ENCODE data around the gene TRAPPC3L.
A peak's percentile ranks its signal among the peaks of the same experiment; 100 is the strongest.

The TRAPPC3L gene

DNA sequence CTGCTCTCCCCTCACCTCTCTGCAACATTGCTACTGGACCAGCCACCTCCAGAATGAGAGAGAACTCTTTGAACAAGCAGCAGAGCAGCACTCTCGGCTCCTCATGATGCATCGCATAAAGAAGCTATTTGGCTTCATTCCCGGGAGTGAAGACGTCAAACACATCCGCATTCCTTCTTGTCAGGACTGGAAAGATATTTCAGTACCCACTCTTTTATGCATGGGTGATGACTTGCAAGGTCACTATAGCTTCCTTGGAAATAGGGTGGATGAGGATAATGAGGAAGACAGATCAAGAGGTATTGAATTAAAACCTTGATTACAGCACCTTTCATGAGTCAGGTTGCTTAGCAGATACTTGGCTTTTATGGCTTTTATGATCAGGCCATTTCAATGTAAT, 12.4 kb upstream of the TRAPPC3L start:
- no peak for DNase-seq (ENCODE audit: low read depth)

DNA sequence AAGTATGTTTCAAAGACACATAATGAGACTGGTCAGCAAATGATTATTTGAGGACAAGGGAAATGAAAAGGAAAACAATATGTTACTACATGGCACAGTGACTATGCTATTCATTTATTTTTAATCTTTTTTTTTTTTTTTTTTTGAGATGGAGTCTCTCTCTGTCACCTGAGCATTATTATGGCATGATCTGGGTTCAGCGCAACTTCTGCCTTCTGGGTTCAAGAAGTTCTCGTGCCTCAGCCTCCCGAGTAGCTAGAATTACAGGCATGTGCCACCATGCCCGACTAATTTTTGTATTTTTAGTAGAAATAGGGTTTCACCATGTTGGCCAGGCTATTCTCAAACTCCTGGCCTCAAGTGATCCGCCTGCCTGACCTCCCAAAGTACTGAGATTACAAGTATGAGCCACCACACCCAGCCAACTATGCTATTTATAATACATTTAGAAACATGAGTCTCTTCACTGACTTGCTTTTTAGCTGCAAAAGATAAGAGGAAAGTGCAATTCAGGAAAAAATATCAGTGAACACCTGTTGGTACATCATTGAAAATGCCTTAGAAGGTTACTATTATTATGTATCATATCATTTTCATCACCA, 11.4 kb upstream of the TRAPPC3L start:
- no peak for DNase-seq (ENCODE audit: low read depth)

DNA sequence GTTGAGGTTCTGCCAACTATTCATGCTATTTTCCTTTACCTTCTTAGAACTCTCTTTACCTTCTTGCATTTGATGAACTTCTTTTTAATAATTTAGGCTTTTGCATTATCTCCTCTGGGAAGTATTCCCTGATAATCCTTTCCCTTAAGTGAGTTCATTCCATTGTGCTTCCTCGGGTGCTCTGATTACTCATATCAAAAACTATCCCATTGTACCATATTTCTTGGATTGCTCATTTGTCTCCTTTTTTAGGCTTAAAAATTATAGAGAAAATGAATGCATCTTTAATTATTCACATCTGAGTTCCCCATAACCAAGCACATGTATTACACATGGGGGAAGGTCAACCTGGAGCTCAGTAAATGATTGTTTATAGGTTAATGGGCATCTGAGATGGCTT, 10.6 kb upstream of the TRAPPC3L start:
- no peak for DNase-seq (ENCODE audit: low read depth)

DNA sequence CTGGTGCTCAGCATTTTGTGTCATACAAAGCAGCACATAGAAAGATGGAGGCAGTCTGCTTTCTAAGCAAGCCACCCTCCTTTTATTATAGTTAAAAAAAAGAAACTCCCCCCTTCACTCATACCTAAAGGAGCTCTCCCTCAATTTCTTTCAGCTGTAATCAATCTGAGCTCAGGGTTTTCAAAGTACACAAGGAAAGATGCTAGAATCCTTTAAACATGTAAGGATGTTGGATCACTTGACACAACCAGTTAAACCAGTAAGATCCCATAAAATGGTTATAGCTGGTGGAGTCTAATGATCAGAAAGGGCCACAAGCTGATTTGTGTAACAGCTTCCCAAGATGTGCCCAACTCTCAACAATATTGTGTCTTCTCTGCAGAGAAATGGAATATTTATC, 8.0 kb upstream of the TRAPPC3L start, which contains the start of gene CALHM4:
Gene CALHM4 (plus strand): TSS at position 301 of the 400 bp plus-strand sequence. CDS start 43 bp downstream, at position 344.
- DNase-seq (ENCODE audit: low read depth): no peak

DNA sequence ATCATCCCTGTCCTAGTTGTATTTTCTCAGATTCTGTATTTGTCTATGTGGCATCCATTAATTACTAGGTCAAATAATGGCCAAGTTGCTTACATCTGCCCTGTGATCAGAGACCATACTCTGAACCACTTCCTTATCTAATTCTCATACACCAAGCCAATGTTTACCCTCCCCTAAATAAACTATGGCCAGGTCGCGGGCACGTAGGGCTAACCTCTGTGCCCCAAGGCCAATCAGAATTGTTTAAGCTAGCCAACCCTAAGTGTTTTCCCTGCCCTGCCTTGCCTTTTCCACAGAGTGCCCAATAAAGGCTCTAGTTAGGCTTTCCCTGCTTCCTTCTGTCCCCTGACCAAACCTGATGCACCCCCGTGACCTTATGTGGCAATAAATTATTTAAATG, 5.3 kb upstream of the TRAPPC3L start:
- no peak for DNase-seq (ENCODE audit: low read depth)

DNA sequence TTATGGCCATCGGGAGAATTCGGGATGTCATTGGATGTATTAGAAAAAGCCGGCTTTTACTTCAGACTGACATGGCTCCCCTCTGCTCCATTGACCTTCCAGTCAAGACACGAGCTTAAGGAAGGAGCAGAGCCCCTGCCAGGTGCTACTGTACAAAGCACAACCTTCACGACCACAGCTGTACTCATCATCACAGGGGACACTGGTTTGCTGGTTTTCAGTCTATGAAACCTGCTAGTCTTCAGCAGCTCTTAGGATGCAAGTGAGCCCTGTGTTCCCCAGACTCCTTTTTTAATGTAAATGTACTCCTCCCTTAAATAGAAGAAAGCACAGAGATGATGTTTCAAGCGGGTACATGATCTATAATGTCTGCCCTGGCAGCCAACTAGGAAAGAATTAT, 1.9 kb upstream of the TRAPPC3L start:
- DNase-seq (ENCODE audit: low read depth): no peak

DNA sequence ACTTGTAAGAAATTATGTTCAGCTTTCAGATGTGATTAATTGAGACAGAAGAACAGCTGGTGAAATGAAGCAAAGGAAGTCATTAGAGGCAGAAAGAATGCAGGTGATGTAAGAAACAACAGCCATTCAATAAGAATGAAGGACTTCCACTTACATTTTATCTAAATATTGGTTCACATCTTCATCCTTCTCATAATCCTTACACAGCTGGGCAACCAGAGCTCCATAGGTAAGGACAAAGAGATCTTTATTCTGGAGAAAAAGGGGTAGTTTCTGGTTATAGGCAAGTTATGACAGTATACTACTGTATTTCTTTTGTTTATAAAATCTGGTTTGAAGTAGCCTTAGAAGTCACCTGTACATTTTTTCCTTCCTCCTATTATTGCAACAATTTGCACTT, 2.3 kb downstream of the TRAPPC3L start:
- no peak for DNase-seq (ENCODE audit: low read depth)

DNA sequence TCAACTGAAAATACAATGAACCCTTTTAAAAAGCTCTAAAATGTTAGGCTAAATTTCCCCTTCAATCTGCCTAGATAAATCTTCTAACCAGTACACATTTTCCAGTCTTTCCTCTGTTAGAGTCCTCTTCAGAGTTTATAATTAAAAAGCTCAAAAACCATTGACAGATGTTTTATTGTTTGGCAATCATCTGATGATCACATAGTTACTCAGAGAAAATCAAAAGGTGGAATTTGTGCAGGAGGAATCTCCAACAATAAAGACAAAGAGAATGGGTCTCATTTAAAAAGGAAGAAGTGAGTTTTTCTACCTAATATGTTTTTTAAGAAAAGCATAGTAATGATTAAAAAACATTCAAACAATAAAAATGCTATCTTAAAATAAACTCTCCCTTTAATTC, 3.1 kb downstream of the TRAPPC3L start:
- no peak for DNase-seq (ENCODE audit: low read depth)

DNA sequence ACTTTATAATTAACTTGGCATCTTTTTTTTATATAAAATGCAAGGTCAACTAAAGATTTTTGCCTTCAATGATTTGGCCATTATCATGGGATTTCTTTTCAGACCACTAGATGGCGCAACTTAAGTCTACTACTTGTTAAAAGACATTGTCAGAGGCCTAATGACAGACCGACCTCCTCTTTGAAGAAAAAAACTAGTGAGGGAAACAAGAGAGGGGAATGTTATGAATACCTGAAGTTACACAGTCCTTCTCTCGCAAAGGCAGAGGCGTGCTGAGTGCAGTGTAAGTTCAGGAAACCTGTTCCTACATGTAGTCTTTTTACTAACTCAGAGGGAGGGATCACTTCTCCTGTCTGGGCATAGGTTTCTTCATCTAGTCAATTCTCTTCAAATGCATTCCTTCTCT, 9.3 kb downstream of the TRAPPC3L start:
- DNase-seq (ENCODE audit: low read depth): no peak

DNA sequence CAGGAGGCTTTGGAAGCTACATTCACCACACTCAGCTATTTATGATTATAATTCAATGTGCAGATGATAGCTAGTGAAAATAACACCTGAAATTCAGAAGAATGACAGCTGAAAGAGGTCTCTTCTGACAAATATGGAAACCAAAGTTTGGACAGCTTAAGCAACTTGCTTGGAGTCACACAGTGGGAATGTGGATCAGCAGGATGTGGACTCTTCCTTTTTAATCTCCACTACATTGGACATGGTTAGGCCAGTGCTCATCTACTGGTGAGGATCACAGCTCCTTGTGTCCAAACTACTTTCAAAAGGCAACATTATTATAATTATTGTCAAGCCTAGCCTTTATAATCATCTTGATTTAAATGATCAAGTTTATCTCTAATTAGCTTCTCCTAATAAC, 10.4 kb downstream of the TRAPPC3L start:
- DNase-seq (ENCODE audit: low read depth): no peak

DNA sequence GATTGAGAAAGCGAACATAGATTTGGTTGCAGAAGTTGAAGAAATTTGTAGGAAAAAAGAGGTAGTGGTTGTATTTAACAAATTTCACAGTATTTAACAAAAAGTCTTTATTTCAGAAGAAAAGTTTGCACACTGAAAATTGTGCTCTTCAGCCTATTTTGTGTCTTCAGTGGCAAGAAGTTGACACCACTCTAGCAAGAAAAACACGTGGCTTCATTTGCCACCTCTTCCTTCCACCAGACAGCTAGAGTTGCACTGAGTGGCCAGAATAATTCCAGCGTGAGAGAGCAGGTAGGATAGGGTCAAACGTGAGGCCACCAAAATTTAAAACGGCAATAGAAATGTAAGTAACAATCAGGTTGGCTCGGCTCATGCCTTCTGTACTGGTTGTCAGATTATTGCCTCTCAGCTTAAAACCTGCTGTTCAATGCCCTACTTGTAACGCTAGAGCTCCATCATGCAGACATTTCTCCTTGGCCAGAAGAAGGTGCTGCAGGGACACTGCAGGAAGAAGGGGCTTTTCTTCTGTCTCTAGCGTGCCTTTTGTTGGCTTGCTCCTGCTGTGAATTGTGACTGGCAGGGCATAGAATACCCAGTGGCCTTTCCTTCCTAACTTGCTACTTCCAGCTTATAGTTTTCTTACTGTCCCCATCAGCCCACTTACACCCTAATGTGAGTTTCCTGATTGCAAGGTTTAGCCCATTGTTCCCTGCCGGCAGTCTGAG, 12.1 kb downstream of the TRAPPC3L start:
- no peak for DNase-seq (ENCODE audit: low read depth)

DNA sequence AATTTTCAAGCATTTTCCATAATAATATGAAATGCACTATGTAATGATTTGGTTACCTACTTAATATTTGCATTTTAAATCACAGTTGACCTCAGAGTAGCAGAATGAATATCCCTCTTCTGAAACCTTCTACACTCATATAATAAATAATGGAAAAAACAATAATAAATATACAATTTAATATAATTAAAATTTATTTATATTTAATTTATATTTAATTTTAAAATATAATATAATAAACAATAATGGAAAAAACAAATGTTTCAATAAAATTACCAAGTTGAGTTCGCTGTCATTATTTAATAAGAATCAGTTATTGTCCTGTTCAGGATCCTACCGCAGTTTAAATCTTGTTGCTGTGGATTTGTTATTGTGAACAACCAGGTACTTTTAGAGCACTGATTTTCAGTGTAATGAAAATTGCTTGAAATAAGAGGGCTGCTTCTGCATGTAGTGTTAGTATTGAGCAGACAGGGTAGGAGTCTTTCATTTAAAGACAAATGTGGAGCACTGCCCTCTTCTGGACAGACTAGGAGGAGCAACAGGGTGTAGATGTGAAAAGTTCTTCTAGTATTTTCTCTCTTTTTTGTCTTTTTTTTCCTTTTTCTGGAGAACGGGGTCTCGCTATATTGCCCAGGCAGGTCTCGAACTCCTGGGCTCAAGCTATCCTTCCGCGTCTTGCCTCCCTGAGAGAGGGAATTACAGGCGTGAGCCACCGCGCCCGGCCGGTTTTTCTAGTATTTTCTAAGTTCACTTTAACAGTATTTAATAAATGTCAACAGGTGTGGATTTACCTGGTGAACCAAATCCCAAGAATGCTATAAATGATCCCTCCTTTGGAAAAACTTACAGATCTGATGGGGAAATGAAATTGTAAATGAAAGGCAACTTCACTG, 13.6 kb downstream of the TRAPPC3L start:
- peak; percentile 50 for DNase-seq (ENCODE audit: low read depth)

DNA sequence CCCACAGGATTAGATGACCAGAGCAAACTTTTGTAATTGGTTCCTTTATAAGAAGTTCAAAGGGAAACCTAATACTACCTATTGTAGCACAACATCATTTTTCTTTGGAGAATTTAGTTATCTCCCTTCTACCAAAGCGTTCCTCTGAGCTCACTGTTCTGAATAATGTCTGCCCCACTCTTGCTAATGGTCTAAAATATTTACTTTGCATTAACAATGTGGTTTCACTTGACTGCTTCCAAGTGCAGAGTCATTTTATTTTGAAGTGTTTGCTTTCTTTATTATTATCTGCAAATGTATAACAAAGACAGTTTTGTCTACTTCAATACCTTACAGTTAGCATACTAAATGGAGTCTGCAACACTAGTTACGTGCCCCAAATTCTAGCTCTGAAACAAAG, 15.0 kb downstream of the TRAPPC3L start:
- DNase-seq (ENCODE audit: low read depth): no peak

DNA sequence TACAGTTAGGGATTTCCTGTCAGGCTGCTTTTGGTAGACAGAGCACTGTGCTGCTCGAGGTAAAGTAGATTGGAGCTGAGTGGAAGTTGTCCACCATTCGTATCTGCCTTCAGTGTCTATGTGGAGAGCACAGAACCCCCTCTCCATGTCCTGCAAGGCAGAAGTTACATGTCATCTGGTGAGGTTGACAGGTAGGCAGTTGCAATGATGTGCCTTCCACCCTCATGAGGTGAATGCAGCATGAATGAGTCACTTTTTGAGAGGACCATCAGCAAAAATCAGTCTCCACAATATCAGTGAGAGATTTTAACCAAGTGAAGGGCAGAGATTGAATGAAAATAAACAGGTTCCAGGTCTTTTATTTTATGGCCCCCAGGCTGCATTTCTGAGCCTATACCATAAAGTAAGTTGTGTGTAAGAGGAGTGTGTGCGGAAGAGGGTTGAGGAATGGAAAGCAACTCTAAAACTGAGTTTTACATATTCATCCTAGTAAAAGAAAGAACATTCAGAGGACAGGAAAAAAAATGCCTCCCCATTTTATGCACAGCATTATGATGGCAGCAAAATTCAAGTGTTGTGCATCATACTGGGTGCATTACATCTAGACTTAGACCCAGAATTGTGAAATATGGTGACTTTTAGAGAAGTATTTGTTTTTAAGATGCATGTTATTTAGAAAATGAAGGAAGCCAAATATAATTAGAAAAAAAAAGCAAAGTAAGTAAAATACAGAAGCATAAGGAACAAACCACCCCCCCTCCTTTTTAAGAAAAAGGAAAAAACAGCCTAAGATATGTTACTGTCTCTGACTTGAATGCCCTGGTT, 15.8 kb downstream of the TRAPPC3L start:
- DNase-seq (ENCODE audit: low read depth): no peak

DNA sequence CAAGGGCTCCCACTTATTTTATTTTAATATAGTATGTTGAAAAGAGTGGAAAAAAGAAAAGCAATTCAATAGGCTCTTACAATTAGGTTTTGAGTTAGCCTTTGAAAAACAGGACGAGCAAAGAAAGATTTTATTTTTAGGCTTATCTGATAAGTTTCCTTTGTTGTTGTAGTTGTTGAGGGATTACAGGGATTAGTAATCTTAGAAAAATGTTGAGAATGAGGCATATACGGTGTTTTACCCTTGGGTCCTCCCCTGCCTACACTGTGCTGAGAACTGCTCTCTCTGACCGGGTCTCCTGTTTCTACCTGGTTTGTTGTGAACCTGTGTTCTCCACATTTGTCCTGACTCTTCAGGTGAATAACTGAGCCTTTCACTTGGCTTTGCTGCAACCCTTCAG, 16.7 kb downstream of the TRAPPC3L start:
- DNase-seq (ENCODE audit: low read depth): no peak

DNA sequence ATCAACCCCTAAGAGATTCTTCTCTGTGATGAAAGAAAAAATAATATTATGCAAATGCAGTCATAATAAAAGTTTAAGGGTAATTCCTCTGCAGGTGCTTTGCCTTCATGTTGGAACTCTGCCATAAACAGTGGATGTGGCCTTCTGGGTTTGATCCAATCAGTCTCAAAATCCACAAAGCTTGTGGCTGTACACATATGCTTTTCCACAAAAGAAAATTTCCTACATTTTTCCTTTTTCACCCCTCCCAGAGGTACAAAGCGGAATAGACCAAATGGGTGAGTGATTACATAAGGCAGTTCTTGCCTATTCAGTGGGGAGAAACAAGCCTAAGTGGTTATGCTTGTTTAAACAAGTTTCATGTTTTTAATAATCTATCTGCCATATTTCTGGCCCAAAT, 17.4 kb downstream of the TRAPPC3L start:
- no peak for DNase-seq (ENCODE audit: low read depth)

DNA sequence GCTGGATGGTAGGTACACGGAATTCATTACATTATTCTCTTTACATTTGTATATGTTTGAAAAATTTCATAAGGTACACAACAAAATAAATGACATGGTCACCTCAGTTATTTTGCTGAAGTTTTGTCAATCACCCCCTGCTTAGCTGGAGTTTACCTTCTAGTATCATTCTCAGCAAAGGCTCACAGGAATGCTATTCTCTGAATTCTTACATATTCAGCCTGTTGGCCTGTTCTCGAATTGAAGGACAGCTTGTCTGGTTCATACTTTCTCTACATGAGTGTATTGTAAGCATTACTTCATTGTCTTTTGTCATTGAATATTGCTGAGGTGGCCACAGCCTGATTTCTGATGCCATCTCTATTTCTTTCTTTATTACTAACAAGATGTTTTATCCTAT, 21.2 kb downstream of the TRAPPC3L start:
- DNase-seq (ENCODE audit: low read depth): no peak

DNA sequence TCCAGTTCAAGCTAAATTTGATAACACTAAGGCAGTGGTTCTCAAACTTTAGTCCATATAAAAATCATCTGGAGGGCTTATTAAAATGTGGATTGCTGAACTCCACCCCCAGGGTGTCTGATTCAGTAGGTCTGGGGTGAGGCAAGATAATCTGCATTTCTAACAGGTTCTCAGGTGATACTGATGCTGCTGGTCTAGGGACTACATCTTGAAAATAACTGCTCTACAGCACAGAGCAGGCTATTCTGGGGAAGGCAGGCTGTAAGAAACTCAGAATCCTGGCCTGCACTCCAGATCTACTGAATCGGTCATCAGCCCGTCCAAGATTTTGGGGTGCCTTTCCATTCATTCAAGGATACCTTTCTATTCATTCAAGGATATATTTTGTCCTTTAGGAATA, 22.6 kb downstream of the TRAPPC3L start:
- DNase-seq (ENCODE audit: low read depth): no peak

DNA sequence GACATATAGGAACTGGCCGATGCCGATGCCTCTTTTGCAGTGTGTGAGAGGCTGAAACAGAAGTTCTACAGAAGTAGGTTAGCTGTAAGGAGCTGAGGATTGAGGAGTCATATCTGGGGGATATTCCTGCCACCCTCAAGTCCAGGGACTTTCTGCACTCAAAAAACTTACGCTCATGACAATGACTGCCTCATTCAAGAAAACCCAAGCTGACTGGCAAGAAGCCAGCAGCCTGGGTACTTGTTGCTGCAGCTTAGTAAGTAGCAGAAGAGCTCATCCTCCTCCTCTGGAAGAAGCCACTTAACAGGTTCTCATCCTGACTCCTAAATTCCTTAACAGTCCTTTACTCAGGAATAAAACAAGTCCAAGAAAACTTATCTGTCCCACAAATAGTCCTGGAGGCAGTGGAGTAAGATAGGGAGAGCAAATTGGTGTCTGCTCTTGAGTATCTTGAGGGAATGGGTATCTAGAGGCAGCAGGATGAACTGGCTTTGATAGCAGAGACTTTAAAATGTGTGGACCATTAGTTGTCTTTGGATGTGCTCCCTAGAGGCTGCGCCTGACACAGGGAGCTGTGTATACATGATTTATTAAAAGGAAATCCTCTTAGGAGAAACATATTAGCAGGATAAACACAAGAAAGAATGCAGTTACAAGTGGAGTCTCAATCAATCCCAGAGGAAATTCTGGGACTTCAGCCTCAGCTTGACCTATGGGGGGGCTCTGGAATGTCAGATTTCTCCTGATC, 26.7 kb downstream of the TRAPPC3L start:
- no peak for DNase-seq (ENCODE audit: low read depth)

DNA sequence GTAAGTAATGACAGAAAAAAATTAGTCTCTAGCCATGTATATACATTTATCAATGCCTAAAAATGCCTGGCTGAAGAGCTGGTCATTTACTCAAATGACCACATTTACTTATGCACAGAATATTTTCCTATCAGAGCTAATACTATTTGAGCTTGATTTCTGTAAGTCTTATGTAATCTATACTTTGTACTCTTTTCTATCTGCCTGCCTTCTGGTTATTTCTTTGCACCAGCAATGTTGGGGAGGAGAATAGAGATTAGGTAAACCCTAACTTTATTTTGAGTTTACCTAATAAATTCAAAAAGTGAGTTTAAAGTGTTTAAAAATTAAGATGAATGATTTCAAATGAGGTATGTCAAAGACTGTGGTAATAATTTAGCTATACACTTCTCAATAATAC, 30.3 kb downstream of the TRAPPC3L start:
- DNase-seq (ENCODE audit: low read depth): no peak

DNA sequence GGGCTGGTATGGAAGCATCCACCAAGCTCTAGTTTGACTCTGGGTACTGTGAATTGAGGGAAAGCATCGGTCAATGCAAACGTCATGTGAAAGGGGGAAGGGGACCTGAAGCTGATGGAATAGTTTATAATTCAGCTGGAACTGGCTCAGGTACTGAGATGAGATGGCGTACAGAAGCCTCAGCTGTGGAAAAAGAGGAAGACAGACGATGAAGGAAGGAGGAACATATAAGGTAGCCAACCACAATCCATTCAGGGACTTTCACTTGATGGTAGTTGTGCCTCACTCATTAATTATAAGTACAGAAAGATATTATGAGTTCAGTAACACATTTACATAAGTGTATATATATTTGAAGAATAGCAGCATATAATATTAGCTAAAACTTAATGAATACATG, 31.4 kb downstream of the TRAPPC3L start:
- no peak for DNase-seq (ENCODE audit: low read depth)

Data from T follicular helper cell (primary cell).